Astrocyte (in vitro differentiated cells and primary cell): Measurements from ENCODE around the gene LOC128125822.

Source experiments
- DNase-seq: peaks from one replicate; pipeline ENCODE4 v3.0.0-alpha.2; 2010; ENCODE audit warnings: low read depth
- FAIRE-seq: peaks from 2 replicates; lab custom pipeline; 2011; peaks lifted over from hg19 to GRCh38; lab: Jason Lieb, UNC
- H2AFZ ChIP-seq: 2 replicates; pipeline ENCODE4 v1.6.0; 2012; ENCODE audit warnings: low read depth, low read length, inconsistent platforms
- H3K27ac ChIP-seq: 2 replicates; pipeline ENCODE4 v1.5.1; 2011; ENCODE audit warnings: low read depth, low read length, inconsistent platforms
- H3K27me3 ChIP-seq: 2 replicates; pipeline ENCODE4 v1.6.0; 2011; ENCODE audit warnings: low read length, inconsistent platforms; ENCODE audit not compliant: insufficient read depth
- H3K36me3 ChIP-seq: 2 replicates; pipeline ENCODE4 v1.5.1; 2011; ENCODE audit warnings: low read length, inconsistent platforms; ENCODE audit not compliant: insufficient read depth
- H3K4me1 ChIP-seq: 2 replicates; pipeline ENCODE4 v1.5.1; 2011; ENCODE audit warnings: low read length, inconsistent platforms; ENCODE audit not compliant: insufficient read depth
- H3K4me2 ChIP-seq: 2 replicates; pipeline ENCODE4 v1.6.0; 2012; ENCODE audit warnings: low read length, inconsistent platforms
- H3K4me3 ChIP-seq: 2 replicates; pipeline ENCODE4 v1.5.1; 2011; ENCODE audit warnings: low read depth, mild to moderate bottlenecking, low read length, inconsistent platforms; ENCODE audit not compliant: insufficient read depth
- H3K79me2 ChIP-seq: 2 replicates; pipeline ENCODE4 v1.6.0; 2012; ENCODE audit warnings: mild to moderate bottlenecking, low read length, inconsistent platforms; ENCODE audit not compliant: insufficient read depth
- H3K9ac ChIP-seq: 2 replicates; pipeline ENCODE4 v1.6.0; 2012; ENCODE audit warnings: mild to moderate bottlenecking, low read length, inconsistent platforms
- H3K9me3 ChIP-seq: 2 replicates; pipeline ENCODE4 v1.5.1; 2012; ENCODE audit warnings: low read depth, mild to moderate bottlenecking, low read length, inconsistent platforms; ENCODE audit not compliant: insufficient read depth
- H4K20me1 ChIP-seq: 2 replicates; pipeline ENCODE4 v1.6.0; 2012; ENCODE audit warnings: low read length, inconsistent platforms; ENCODE audit not compliant: insufficient read depth
- H3K27ac Mint-ChIP-seq: one replicate; pipeline ENCODE4 v1.8.0; 2021; ENCODE audit warnings: mild to moderate bottlenecking, mixed read lengths; ENCODE audit not compliant: unreplicated experiment
- H3K27me3 Mint-ChIP-seq: one replicate; pipeline ENCODE4 v1.8.0; 2021; ENCODE audit warnings: low read depth, mixed read lengths; ENCODE audit not compliant: unreplicated experiment
- H3K36me3 Mint-ChIP-seq: one replicate; pipeline ENCODE4 v1.8.0; 2021; ENCODE audit warnings: low read depth, mixed read lengths; ENCODE audit not compliant: unreplicated experiment
- H3K4me1 Mint-ChIP-seq: one replicate; pipeline ENCODE4 v1.8.0; 2021; ENCODE audit warnings: low read depth, mixed read lengths; ENCODE audit not compliant: unreplicated experiment
- H3K4me3 Mint-ChIP-seq: one replicate; pipeline ENCODE4 v1.8.0; 2021; ENCODE audit warnings: mild to moderate bottlenecking, moderate library complexity, mixed read lengths; ENCODE audit not compliant: unreplicated experiment
- H3K9me3 Mint-ChIP-seq: one replicate; pipeline ENCODE4 v1.8.0; 2021; ENCODE audit warnings: mild to moderate bottlenecking, mixed read lengths; ENCODE audit not compliant: unreplicated experiment
- EZH2 ChIP-seq: IDR thresholded peaks from 2 replicates; pipeline ENCODE4 v1.6.1; 2012; ENCODE audit warnings: mild to moderate bottlenecking, low read length, inconsistent platforms; ENCODE audit not compliant: insufficient read depth
- TF ChIP-seq, protein P1 (sequence below): IDR thresholded peaks from 2 replicates; pipeline ENCODE4 v1.5.1; 2011; ENCODE audit warnings: low read depth, mild to moderate bottlenecking, inconsistent platforms, low read length, moderate library complexity; ENCODE audit not compliant: insufficient read depth

The LOC128125822 gene

DNA sequence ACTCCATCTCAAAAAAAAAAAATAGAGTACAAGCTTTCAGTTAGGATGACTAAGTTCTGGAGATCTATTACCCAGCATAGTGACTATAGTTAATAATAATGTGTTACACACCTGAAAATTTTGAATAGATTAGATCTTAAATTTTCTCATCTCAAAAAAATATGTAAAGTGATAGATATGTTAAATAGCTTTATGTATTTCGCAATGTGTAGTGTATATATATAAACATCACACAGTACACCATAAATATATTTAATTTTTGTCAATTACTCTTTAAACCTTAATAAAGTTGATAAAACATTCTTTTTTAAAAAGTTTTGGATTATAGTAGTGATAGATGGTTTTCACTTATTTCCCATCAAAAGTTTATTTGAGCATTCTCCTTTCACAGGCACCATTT, 25.6 kb upstream of the LOC128125822 start:
- Histone ChIP-seq H3K4me1 (no peaks in the 10 kb centered on the region), H3K4me3 (no peak overlapping the region), H4K20me1 (no peaks in the 10 kb centered on the region), H3K79me2 (no peaks in the 10 kb centered on the region), H3K27me3 (peaks cover under 1% of the 10 kb centered on the region), H3K9ac (no peak overlapping the region), H3K36me3 (no peaks in the 10 kb centered on the region), H2AFZ (no peak overlapping the region), H3K4me2 (no peak overlapping the region), H3K27ac (no peak overlapping the region), H3K9me3 (no peaks in the 10 kb centered on the region)
- no peaks in the 10 kb centered on the region for H3K9me3 Mint-ChIP-seq
- H3K27ac Mint-ChIP-seq = no peak overlapping the region
- FAIRE-seq = no peak
- H3K36me3 Mint-ChIP-seq = no peaks in the 10 kb centered on the region
- H3K27me3 Mint-ChIP-seq = no peaks in the 10 kb centered on the region
- TF ChIP-seq, protein P1, sequence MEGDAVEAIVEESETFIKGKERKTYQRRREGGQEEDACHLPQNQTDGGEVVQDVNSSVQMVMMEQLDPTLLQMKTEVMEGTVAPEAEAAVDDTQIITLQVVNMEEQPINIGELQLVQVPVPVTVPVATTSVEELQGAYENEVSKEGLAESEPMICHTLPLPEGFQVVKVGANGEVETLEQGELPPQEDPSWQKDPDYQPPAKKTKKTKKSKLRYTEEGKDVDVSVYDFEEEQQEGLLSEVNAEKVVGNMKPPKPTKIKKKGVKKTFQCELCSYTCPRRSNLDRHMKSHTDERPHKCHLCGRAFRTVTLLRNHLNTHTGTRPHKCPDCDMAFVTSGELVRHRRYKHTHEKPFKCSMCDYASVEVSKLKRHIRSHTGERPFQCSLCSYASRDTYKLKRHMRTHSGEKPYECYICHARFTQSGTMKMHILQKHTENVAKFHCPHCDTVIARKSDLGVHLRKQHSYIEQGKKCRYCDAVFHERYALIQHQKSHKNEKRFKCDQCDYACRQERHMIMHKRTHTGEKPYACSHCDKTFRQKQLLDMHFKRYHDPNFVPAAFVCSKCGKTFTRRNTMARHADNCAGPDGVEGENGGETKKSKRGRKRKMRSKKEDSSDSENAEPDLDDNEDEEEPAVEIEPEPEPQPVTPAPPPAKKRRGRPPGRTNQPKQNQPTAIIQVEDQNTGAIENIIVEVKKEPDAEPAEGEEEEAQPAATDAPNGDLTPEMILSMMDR = no peak
- no peak for TF ChIP-seq EZH2
- H3K4me1 Mint-ChIP-seq = peaks cover 8% of the 10 kb centered on the region
- DNase-seq = no peak
- no peak overlapping the region for H3K4me3 Mint-ChIP-seq

DNA sequence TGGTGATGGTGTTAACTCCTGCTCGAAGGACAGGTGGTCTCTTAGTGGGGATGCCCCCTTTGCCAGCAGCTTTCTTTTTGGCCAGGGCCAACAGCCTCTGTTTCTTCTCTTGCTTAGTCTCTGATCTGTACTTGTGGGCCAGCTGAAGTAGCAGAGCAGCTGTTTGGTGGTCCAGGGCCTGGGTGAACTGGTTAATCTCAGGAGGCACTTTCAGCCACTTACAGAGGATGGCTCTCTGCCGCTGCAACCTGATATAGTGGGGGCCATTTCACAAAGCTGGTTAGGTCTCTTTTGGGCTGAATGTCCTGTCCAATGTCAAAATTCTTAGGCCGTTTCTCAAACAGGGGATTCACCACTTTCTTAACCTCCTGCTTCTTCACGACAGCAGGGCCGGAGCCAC, 23.2 kb upstream of the LOC128125822 start:
- Histone ChIP-seq H3K4me2 (no peak overlapping the region), H3K9me3 (no peaks in the 10 kb centered on the region), H3K79me2 (no peaks in the 10 kb centered on the region), H3K36me3 (no peaks in the 10 kb centered on the region), H3K4me3 (no peak overlapping the region), H3K27ac (no peak overlapping the region), H2AFZ (no peak overlapping the region), H3K4me1 (no peaks in the 10 kb centered on the region), H3K9ac (no peak overlapping the region), H4K20me1 (no peaks in the 10 kb centered on the region), H3K27me3 (peaks cover 4% of the 10 kb centered on the region)
- TF ChIP-seq EZH2 = no peak
- TF ChIP-seq, protein P1 = no peak
- Mint-ChIP-seq H3K4me3 (no peak overlapping the region), H3K36me3 (no peaks in the 10 kb centered on the region), H3K27me3 (no peaks in the 10 kb centered on the region), H3K27ac (no peak overlapping the region), H3K4me1 (peaks cover 2% of the 10 kb centered on the region), H3K9me3 (no peaks in the 10 kb centered on the region)
- FAIRE-seq (no peak), DNase-seq (no peak)

DNA sequence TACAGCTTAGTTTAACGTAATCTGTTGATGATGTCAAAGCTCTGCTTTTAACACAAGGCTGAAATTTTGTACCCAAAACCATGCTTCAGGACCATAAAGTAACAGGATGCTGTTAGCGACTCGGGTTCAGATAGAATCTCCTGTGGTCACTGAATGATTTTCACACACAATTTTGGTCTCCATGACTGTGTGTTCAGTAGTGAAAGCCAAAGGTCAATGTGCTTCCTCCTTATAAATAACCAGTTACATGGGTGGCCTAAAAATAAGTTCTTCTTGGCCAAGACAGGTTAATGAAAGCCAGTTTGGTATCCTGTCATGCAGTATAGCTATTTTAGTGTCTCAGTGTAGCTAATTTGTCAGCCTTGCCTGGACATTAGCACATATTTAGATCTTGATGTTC, 19.1 kb upstream of the LOC128125822 start:
- no peak for DNase-seq

More for the DNA sequence above, 19.1 kb upstream of the LOC128125822 start:
- no peaks in the 10 kb centered on the region for H3K27me3 Mint-ChIP-seq
- Histone ChIP-seq H3K27me3 (peaks cover 4% of the 10 kb centered on the region), H3K9me3 (no peaks in the 10 kb centered on the region), H3K4me1 (no peaks in the 10 kb centered on the region), H3K27ac (no peak overlapping the region), H4K20me1 (no peaks in the 10 kb centered on the region), H3K9ac (no peak overlapping the region), H3K4me3 (no peak overlapping the region), H3K36me3 (no peaks in the 10 kb centered on the region), H2AFZ (no peak overlapping the region), H3K79me2 (no peaks in the 10 kb centered on the region), H3K4me2 (no peak overlapping the region)
- peaks cover 7% of the 10 kb centered on the region for H3K4me1 Mint-ChIP-seq
- peaks cover 1% of the 10 kb centered on the region for H3K9me3 Mint-ChIP-seq
- no peak overlapping the region for H3K4me3 Mint-ChIP-seq
- no peak for FAIRE-seq
- no peak overlapping the region for H3K27ac Mint-ChIP-seq
- H3K36me3 Mint-ChIP-seq = no peaks in the 10 kb centered on the region
- TF ChIP-seq, protein P1 = no peak
- TF ChIP-seq EZH2 = no peak
